ENCODE data around the gene EPS8L2. TPM values are rescaled to one million over a fixed set of nuclear protein-coding genes. Genes with fewer than 3 reads are reported as not detected.

EPS8L2 gene
- total and polyA plus RNA-seq, 9 of the 15 experiments (the other 6 are each of a cell fraction or from before 2014, with no cell fraction given): 0.75 to 17.0 (median 3.7) TPM

DNA sequence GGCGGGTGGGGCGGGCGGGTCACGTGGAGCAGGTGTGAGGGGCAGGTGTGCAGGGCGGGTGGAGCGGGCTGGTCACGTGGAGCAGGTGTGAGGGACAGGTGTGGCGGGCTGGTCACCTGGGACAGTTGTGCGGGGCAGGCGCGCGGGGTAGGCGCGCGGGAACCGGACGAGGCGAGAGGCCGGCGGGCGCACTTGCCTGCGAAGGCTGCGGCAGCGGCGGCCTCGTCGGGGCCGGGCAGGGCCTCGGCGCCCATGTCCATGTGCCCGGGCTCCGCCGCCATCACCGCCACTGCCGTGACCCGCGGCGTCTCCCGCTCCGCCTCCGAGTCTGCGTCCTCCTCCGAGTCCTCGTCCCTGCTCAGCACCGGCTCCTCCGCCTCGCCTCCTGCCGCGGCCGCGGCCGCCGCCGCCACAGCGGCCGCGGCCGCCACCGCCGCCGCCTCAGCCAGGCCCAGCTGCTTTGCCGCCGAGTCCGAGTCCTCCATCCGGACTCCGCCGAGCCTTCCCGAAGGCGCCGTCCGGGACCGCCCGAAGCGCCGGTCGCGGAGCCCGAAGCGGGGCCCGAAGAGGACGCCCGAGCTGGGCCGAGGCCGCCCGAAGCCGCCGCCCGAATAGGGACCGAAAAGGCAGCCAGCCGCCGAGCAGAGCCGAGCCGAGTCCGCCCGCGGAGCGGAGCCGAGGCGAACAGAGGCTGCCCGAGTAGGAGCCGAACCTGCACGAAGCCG, 11.3 kb upstream of the EPS8L2 start, which contains the start of gene DEAF1 (continued):
- TF ChIP-seq, protein P1, sequence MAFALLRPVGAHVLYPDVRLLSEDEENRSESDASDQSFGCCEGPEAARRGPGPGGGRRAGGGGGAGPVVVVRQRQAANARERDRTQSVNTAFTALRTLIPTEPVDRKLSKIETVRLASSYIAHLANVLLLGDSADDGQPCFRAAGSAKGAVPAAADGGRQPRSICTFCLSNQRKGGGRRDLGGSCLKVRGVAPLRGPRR (CRISPR knock-in tag; IDR thresholded peaks at IDR 0.05): no peak
- no peak for TF ChIP-seq WHSC1 (IDR thresholded peaks at IDR 0.05; ENCODE audit: low read length)
- TF ChIP-seq, protein P2, sequence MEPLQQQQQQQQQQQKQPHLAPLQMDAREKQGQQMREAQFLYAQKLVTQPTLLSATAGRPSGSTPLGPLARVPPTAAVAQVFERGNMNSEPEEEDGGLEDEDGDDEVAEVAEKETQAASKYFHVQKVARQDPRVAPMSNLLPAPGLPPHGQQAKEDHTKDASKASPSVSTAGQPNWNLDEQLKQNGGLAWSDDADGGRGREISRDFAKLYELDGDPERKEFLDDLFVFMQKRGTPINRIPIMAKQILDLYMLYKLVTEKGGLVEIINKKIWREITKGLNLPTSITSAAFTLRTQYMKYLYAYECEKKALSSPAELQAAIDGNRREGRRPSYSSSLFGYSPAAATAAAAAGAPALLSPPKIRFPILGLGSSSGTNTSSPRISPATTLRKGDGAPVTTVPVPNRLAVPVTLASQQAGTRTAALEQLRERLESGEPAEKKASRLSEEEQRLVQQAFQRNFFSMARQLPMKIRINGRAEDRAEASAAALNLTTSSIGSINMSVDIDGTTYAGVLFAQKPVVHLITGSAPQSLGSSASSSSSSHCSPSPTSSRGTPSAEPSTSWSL (CRISPR knock-in tag; IDR thresholded peaks at IDR 0.05; ENCODE audit: borderline replicate concordance): no peak
- TF ChIP-seq, protein P3, sequence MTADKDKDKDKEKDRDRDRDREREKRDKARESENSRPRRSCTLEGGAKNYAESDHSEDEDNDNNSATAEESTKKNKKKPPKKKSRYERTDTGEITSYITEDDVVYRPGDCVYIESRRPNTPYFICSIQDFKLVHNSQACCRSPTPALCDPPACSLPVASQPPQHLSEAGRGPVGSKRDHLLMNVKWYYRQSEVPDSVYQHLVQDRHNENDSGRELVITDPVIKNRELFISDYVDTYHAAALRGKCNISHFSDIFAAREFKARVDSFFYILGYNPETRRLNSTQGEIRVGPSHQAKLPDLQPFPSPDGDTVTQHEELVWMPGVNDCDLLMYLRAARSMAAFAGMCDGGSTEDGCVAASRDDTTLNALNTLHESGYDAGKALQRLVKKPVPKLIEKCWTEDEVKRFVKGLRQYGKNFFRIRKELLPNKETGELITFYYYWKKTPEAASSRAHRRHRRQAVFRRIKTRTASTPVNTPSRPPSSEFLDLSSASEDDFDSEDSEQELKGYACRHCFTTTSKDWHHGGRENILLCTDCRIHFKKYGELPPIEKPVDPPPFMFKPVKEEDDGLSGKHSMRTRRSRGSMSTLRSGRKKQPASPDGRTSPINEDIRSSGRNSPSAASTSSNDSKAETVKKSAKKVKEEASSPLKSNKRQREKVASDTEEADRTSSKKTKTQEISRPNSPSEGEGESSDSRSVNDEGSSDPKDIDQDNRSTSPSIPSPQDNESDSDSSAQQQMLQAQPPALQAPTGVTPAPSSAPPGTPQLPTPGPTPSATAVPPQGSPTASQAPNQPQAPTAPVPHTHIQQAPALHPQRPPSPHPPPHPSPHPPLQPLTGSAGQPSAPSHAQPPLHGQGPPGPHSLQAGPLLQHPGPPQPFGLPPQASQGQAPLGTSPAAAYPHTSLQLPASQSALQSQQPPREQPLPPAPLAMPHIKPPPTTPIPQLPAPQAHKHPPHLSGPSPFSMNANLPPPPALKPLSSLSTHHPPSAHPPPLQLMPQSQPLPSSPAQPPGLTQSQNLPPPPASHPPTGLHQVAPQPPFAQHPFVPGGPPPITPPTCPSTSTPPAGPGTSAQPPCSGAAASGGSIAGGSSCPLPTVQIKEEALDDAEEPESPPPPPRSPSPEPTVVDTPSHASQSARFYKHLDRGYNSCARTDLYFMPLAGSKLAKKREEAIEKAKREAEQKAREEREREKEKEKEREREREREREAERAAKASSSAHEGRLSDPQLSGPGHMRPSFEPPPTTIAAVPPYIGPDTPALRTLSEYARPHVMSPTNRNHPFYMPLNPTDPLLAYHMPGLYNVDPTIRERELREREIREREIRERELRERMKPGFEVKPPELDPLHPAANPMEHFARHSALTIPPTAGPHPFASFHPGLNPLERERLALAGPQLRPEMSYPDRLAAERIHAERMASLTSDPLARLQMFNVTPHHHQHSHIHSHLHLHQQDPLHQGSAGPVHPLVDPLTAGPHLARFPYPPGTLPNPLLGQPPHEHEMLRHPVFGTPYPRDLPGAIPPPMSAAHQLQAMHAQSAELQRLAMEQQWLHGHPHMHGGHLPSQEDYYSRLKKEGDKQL (CRISPR knock-in tag; IDR thresholded peaks at IDR 0.05; ENCODE audit: borderline replicate concordance): no peak
- no peak for TF ChIP-seq ZBED1 (IDR thresholded peaks at IDR 0.05)
- no peak for TF ChIP-seq ADNP (tag; IDR thresholded peaks at IDR 0.05)
- TF ChIP-seq TEAD4 (IDR thresholded peaks at IDR 0.05; ENCODE audit: low read length): no peak
- no peak for TF ChIP-seq TEAD4 (CRISPR knock-in tag; IDR thresholded peaks at IDR 0.05; ENCODE audit: borderline replicate concordance)
- TF ChIP-seq BRD9 (IDR thresholded peaks at IDR 0.05; ENCODE audit: low read depth, partially characterized antibody): no peak
- no peak for TF ChIP-seq FOSL1 (tag; conservative IDR thresholded peaks at IDR 0.05)
- TF ChIP-seq RBM34 (IDR thresholded peaks at IDR 0.05; ENCODE audit: borderline replicate concordance, insufficient read depth, low read length): no peak
- no peak for TF ChIP-seq COPS2 (conservative IDR thresholded peaks at IDR 0.05)
- TF ChIP-seq, protein P4, sequence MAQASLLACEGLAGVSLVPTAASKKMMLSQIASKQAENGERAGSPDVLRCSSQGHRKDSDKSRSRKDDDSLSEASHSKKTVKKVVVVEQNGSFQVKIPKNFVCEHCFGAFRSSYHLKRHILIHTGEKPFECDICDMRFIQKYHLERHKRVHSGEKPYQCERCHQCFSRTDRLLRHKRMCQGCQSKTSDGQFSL (CRISPR knock-in tag; IDR thresholded peaks at IDR 0.05): no peak
- TF ChIP-seq, protein P4 (tag; IDR thresholded peaks at IDR 0.05): no peak
- no peak for TF ChIP-seq ZNF586 (CRISPR knock-in tag; conservative IDR thresholded peaks at IDR 0.05)
- no peak for TF ChIP-seq CC2D1A (IDR thresholded peaks at IDR 0.05)
- TF ChIP-seq, protein P5, sequence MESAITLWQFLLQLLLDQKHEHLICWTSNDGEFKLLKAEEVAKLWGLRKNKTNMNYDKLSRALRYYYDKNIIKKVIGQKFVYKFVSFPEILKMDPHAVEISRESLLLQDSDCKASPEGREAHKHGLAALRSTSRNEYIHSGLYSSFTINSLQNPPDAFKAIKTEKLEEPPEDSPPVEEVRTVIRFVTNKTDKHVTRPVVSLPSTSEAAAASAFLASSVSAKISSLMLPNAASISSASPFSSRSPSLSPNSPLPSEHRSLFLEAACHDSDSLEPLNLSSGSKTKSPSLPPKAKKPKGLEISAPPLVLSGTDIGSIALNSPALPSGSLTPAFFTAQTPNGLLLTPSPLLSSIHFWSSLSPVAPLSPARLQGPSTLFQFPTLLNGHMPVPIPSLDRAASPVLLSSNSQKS (CRISPR knock-in tag; IDR thresholded peaks at IDR 0.05): no peak
